H9 (cell line): ENCODE data around the gene CMYA5. TPM values are rescaled to one million over a fixed set of nuclear protein-coding genes. Genes with fewer than 3 reads are reported as not detected.
A peak's percentile ranks its signal among the peaks of the same experiment; 100 is the strongest.
"Not testable (repeated sequence)": the region's sequence is repeated elsewhere in the genome, so short reads cannot be mapped to it uniquely, and the experiment has no call there.

ENCODE experiments used
- DNase-seq: peaks from one replicate; pipeline ENCODE4 v3.0.0-alpha.2; 2017
- H2AFZ ChIP-seq: one replicate; pipeline ENCODE4 v1.6.1; 2013; ENCODE audit warnings: mild to moderate bottlenecking, low read length, control low read depth, moderate library complexity
- H2AK5ac ChIP-seq: 2 replicates; pipeline ENCODE4 v1.6.1; 2013; ENCODE audit warnings: low read length, control low read depth, mixed read lengths; ENCODE audit not compliant: insufficient read length
- H2BK120ac ChIP-seq: one replicate; pipeline ENCODE4 v1.6.1; 2013; ENCODE audit warnings: low read depth, mild to moderate bottlenecking, low read length, control low read depth, inconsistent platforms; ENCODE audit not compliant: poor library complexity, severe bottlenecking
- H2BK12ac ChIP-seq: 2 replicates; pipeline ENCODE4 v1.6.1; 2013; ENCODE audit warnings: low read length, control low read depth, mixed read lengths, low read depth; ENCODE audit not compliant: insufficient read length
- H2BK15ac ChIP-seq: 2 replicates; pipeline ENCODE4 v1.6.1; 2013; ENCODE audit warnings: low read depth, low read length, control low read depth
- H2BK20ac ChIP-seq: one replicate; pipeline ENCODE4 v1.6.1; 2013; ENCODE audit warnings: low read depth, mild to moderate bottlenecking, low read length, control low read depth, inconsistent platforms; ENCODE audit not compliant: poor library complexity, severe bottlenecking
- H2BK5ac ChIP-seq: 2 replicates; pipeline ENCODE4 v1.6.1; 2013; ENCODE audit warnings: low read length, control low read depth, mixed read lengths; ENCODE audit not compliant: insufficient read length
- H3K14ac ChIP-seq: 2 replicates; pipeline ENCODE4 v1.6.1; 2013; ENCODE audit warnings: low read length, control low read depth; ENCODE audit not compliant: insufficient read depth
- H3K18ac ChIP-seq: 2 replicates; pipeline ENCODE4 v1.6.1; 2013; ENCODE audit warnings: low read depth, mild to moderate bottlenecking, mixed read lengths, low read length, control low read depth; ENCODE audit not compliant: insufficient read length
- H3K23ac ChIP-seq: 2 replicates; pipeline ENCODE4 v1.6.1; 2013; ENCODE audit warnings: low read length, control low read depth, mixed read lengths, low read depth; ENCODE audit not compliant: insufficient read length
- H3K23me2 ChIP-seq: 2 replicates; pipeline ENCODE4 v1.6.1; 2013; ENCODE audit warnings: low read depth, mild to moderate bottlenecking, mixed read lengths, low read length, control low read depth; ENCODE audit not compliant: insufficient read length, poor library complexity, severe bottlenecking
- H3K27ac ChIP-seq: 2 replicates; pipeline ENCODE4 v1.5.1; 2013; ENCODE audit warnings: low read length, control low read depth, mixed read lengths, low read depth; ENCODE audit not compliant: insufficient read length
- H3K27me3 ChIP-seq: 2 replicates; pipeline ENCODE4 v1.6.1; 2013; ENCODE audit warnings: low read length, control low read depth, inconsistent platforms; ENCODE audit not compliant: insufficient read depth
- H3K4ac ChIP-seq: 2 replicates; pipeline ENCODE4 v1.6.1; 2013; ENCODE audit warnings: low read depth, mild to moderate bottlenecking, control low read depth, inconsistent platforms, low read length, moderate library complexity
- H3K4me1 ChIP-seq: 2 replicates; pipeline ENCODE4 v1.6.1; 2013; ENCODE audit warnings: low read length, control low read depth, inconsistent platforms; ENCODE audit not compliant: insufficient read depth
- H3K4me2 ChIP-seq: 2 replicates; pipeline ENCODE4 v1.6.1; 2013; ENCODE audit warnings: low read length, control low read depth, mixed read lengths; ENCODE audit not compliant: insufficient read length, insufficient read depth
- H3K56ac ChIP-seq: 2 replicates; pipeline ENCODE4 v1.6.1; 2013; ENCODE audit warnings: low read depth, mild to moderate bottlenecking, mixed read lengths, low read length, control low read depth; ENCODE audit not compliant: insufficient read length
- H3K79me1 ChIP-seq: 2 replicates; pipeline ENCODE4 v1.6.1; 2013; ENCODE audit warnings: low read depth, mild to moderate bottlenecking, moderate library complexity, low read length, control low read depth, inconsistent platforms; ENCODE audit not compliant: insufficient read depth, poor library complexity, severe bottlenecking
- H3K79me2 ChIP-seq: 2 replicates; pipeline ENCODE4 v1.6.1; 2013; ENCODE audit warnings: low read length, control low read depth, inconsistent platforms; ENCODE audit not compliant: insufficient read depth
- H3K9ac ChIP-seq: 2 replicates; pipeline ENCODE4 v1.6.1; 2013; ENCODE audit warnings: low read length, control low read depth, mixed read lengths; ENCODE audit not compliant: insufficient read length; ENCODE audit errors: extremely low read depth
- H3K9me3 ChIP-seq: one replicate; pipeline ENCODE4 v1.6.1; 2013; ENCODE audit warnings: low read depth, low read length, inconsistent platforms; ENCODE audit not compliant: control insufficient read depth
- H3T11ph ChIP-seq: one replicate; pipeline ENCODE4 v1.6.1; 2013; ENCODE audit warnings: mild to moderate bottlenecking, low read length, control low read depth, inconsistent platforms
- H4K20me1 ChIP-seq: one replicate; pipeline ENCODE4 v1.6.1; 2013; ENCODE audit not compliant: control insufficient read depth, insufficient read length, insufficient read depth
- H4K5ac ChIP-seq: 2 replicates; pipeline ENCODE4 v1.6.1; 2013; ENCODE audit warnings: low read depth, mild to moderate bottlenecking, mixed read lengths, low read length, control low read depth; ENCODE audit not compliant: insufficient read length
- H4K8ac ChIP-seq: replicated peaks from 2 replicates; pipeline ENCODE4 v1.6.1; 2013; ENCODE audit warnings: low read length, control low read depth, mixed read lengths, low read depth; ENCODE audit not compliant: insufficient read length
- H4K91ac ChIP-seq: 2 replicates; pipeline ENCODE4 v1.6.1; 2013; ENCODE audit warnings: low read depth, mild to moderate bottlenecking, moderate library complexity, mixed read lengths, low read length, control low read depth; ENCODE audit not compliant: insufficient read length
- H3K27ac Mint-ChIP-seq, 3 experiments: 2 replicates in 2 of 3; 3 replicates in 1 of 3; pipeline ENCODE4 v1.8.0; 2020 to 2021; ENCODE audit warnings: mixed read lengths in 3 of 3, mild to moderate bottlenecking in 1 of 3, moderate library complexity in 1 of 3
- H3K27me3 Mint-ChIP-seq: 2 replicates; pipeline ENCODE4 v1.8.0; 2021; ENCODE audit warnings: low read depth, mild to moderate bottlenecking, moderate library complexity, mixed read lengths
- H3K36me3 Mint-ChIP-seq, 3 experiments: 2 replicates in 2 of 3; 3 replicates in 1 of 3; pipeline ENCODE4 v1.8.0; 2020 to 2021; ENCODE audit warnings: low read depth in 3 of 3, mixed read lengths in 3 of 3; ENCODE audit not compliant: insufficient read depth in 1 of 3
- H3K4me1 Mint-ChIP-seq, 2 experiments: 2 replicates each; pipeline ENCODE4 v1.8.0; 2020; ENCODE audit warnings: mixed read lengths in 2 of 2
- H3K4me3 Mint-ChIP-seq, 2 experiments: 2 replicates in 1 of 2; 3 replicates in 1 of 2; pipeline ENCODE4 v1.8.0; 2020 to 2021; ENCODE audit warnings: mild to moderate bottlenecking in 2 of 2, mixed read lengths in 2 of 2, moderate library complexity in 1 of 2
- H3K9me3 Mint-ChIP-seq, 2 experiments: 2 replicates in 1 of 2; 3 replicates in 1 of 2; pipeline ENCODE4 v1.8.0; 2020; ENCODE audit warnings: mild to moderate bottlenecking in 2 of 2, mixed read lengths in 2 of 2, moderate library complexity in 1 of 2
- WGBS: extraction: QIAGEN DNeasy Blood & Tissue Kit; methylation state at CpG from one replicate; pipeline ENCODE4 v1.1.7; 2013; ENCODE audit warnings: missing lambda C conversion rate, low lambda C conversion rate, mixed read lengths; ENCODE audit not compliant: insufficient read length; ENCODE audit errors: extremely low coverage; 5-methylcytosine and 5-hydroxymethylcytosine counted together
- total RNA-seq: library from RNA; stranded (reverse); gene quantifications from 2 replicates; pipeline ENCODE4 v1.2.1, GENCODE V29; 2021
- TF ChIP-seq, protein P1 (sequence below): fragments of 200-600 bp; sonication (generic); conservative IDR thresholded peaks from 3 replicates; pipeline ENCODE4 v1.8.0; 2021; ENCODE audit warnings: antibody characterized with exemption, mild to moderate bottlenecking

The CMYA5 gene
- total RNA-seq, 1 experiment from 2014 or later = 1.8 TPM

DNA sequence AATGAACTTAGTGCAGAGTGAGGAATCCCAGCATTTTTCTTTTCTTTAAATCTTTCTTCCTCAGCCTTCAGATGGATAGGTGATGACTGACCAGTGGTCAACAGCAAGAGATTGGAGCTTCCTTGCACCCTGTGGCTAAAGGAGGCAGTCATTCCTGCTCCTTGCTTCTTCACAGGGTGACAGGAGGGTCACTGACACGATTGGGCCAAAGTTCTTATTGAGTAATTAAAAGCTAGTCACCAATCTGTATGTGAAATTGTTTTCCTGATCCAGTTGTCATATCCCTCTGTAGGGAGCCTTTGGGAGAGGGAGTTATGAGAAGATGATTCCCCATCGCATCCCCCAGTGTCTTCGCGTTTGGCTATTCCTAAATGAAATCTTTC is 85.2 kb downstream of the CMYA5 start:
- Mint-ChIP-seq H3K9me3 (peaks cover 6 to 7% of the 10 kb centered on the region in 2 experiments; a peak in 3 of 5 replicates), H3K27ac (no peak overlapping the region), H3K36me3 (peaks cover 4 to 9% (median 5%) of the 10 kb centered on the region in 3 experiments), H3K4me1 (peaks cover 11 to 18% of the 10 kb centered on the region in 2 experiments), H3K27me3 (no peaks in the 10 kb centered on the region; the same call in 1 of the 2 replicates), H3K4me3 (no peak overlapping the region)
- no peak overlapping the region for H2BK20ac ChIP-seq
- H4K20me1 ChIP-seq = no peaks in the 10 kb centered on the region
- DNase-seq = no peak
- H3K4ac ChIP-seq = no peak overlapping the region
- TF ChIP-seq, protein P1, sequence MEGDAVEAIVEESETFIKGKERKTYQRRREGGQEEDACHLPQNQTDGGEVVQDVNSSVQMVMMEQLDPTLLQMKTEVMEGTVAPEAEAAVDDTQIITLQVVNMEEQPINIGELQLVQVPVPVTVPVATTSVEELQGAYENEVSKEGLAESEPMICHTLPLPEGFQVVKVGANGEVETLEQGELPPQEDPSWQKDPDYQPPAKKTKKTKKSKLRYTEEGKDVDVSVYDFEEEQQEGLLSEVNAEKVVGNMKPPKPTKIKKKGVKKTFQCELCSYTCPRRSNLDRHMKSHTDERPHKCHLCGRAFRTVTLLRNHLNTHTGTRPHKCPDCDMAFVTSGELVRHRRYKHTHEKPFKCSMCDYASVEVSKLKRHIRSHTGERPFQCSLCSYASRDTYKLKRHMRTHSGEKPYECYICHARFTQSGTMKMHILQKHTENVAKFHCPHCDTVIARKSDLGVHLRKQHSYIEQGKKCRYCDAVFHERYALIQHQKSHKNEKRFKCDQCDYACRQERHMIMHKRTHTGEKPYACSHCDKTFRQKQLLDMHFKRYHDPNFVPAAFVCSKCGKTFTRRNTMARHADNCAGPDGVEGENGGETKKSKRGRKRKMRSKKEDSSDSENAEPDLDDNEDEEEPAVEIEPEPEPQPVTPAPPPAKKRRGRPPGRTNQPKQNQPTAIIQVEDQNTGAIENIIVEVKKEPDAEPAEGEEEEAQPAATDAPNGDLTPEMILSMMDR = no peak
- no peak overlapping the region for H3K4me2 ChIP-seq
- H3K14ac ChIP-seq = no peak overlapping the region
- no peak overlapping the region for H3K56ac ChIP-seq
- no peaks in the 10 kb centered on the region for H3K79me2 ChIP-seq
- H4K8ac ChIP-seq = no peak overlapping the region
- no peak overlapping the region for H2BK5ac ChIP-seq
- H2BK12ac ChIP-seq = no peak overlapping the region
- no peak overlapping the region for H4K5ac ChIP-seq
- no peak overlapping the region for H3K23ac ChIP-seq
- no peak overlapping the region for H2AFZ ChIP-seq
- H3K4me1 ChIP-seq = no peaks in the 10 kb centered on the region
- no peak overlapping the region for H2BK120ac ChIP-seq
- H3T11ph ChIP-seq = no peak overlapping the region
- H3K79me1 ChIP-seq = no peaks in the 10 kb centered on the region
- no peaks in the 10 kb centered on the region for H3K9me3 ChIP-seq
- H4K91ac ChIP-seq = no peak overlapping the region
- no peaks in the 10 kb centered on the region for H3K27me3 ChIP-seq
- H3K18ac ChIP-seq = no peak overlapping the region
- H3K27ac ChIP-seq = no peak overlapping the region
- no peak overlapping the region for H3K9ac ChIP-seq
- no peak overlapping the region for H2BK15ac ChIP-seq
- no CpG with 5 or more reads among the region's 4 CpGs for WGBS
- no peaks in the 10 kb centered on the region for H3K23me2 ChIP-seq
- H2AK5ac ChIP-seq = no peak overlapping the region

DNA sequence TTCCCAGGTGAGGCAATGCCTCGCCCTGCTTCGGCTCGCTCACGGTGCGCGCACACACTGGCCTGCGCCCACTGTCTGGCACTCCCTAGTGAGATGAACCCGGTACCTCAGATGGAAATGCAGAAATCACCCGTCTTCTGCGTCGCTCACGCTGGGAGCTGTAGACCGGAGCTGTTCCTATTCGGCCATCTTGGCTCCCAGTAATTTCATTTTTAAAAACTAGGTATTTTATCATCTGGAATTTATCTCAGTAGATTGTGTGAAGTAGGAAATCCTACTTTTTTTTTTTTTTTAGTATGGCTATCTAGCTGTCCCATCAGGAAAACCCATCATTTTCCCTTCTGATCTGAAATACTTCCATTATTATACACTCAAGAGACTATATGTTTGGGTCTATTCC is 95.1 kb downstream of the CMYA5 start:
- H2BK15ac ChIP-seq, H2AK5ac ChIP-seq, H4K20me1 ChIP-seq, H2AFZ ChIP-seq, H3T11ph ChIP-seq, H3K4me1 ChIP-seq, H2BK12ac ChIP-seq, H2BK20ac ChIP-seq, H3K36me3 Mint-ChIP-seq, H3K79me2 ChIP-seq, H3K9me3 Mint-ChIP-seq, H3K56ac ChIP-seq, H3K23me2 ChIP-seq, H3K27me3 Mint-ChIP-seq, H3K9ac ChIP-seq, DNase-seq, H3K9me3 ChIP-seq, H3K4ac ChIP-seq, H2BK5ac ChIP-seq, H3K27me3 ChIP-seq, H3K4me2 ChIP-seq, H3K18ac ChIP-seq, H3K79me1 ChIP-seq, H3K4me1 Mint-ChIP-seq, H3K27ac ChIP-seq, H3K23ac ChIP-seq, H3K14ac ChIP-seq, H4K91ac ChIP-seq, H2BK120ac ChIP-seq, H4K5ac ChIP-seq, H4K8ac ChIP-seq: not testable (repeated sequence)
- Mint-ChIP-seq H3K4me3 (peak overlapping the region; percentile 73 to 83), H3K27ac (peak overlapping the region in 1 of 3 experiments; percentile 70; a peak in 2 of 7 replicates)
- no CpG with 5 or more reads among the region's 14 CpGs for whole genome bisulfite sequencing
